Stimulated activated CD4-positive, alpha-beta T cell treated with anti-CD3 and anti-CD28 coated beads, Interleukin-4, amount 100 ng/mL, for 1 hour (primary cell): ENCODE data around the gene SORL1-AS1.
A peak's percentile ranks its signal among the peaks of the same experiment; 100 is the strongest.

Experiments
- DNase-seq: peaks from one replicate; pipeline ENCODE4 v3.0.0-alpha.2; 2020

The SORL1-AS1 gene

DNA sequence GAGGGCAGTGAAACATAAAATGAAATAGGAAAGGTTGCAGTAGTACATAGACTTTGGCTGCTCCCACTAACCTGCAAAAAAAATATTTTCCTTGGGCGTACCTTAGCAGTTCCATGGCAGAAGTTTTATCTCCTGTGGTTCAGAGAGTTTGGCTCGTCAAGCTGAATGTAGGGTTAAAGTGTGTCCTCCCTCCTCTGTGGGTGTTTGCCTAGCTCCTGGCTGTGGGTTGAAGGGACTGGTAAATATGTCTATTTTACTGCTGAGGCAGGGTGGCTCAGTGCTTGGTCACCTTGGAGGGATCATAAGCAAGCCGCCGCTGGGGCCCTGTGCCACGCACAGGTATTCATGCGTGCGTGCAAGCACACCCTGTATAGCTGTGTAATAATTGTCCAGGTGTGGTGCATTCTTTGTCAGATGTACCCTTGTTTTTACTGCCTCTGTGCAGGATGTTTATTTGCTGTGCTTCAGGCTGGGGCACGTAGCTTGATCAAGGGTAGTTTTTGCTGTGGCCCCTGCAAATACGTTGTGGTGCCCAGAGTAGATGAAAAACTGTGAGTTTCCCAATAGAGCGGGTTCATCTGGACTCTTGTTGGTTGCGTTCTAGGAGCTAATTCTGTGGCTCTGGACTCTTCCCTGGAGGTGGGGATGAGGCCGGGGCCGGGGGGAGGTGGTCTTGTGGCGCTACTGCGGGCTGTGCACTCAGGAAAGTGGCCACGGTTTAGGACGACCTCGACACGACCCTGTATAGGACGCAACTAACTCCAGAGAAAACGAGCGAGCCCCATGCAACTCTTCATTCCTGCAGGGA lies 1.4 kb downstream of the SORL1-AS1 start:
- DNase-seq = peak; percentile 42

DNA sequence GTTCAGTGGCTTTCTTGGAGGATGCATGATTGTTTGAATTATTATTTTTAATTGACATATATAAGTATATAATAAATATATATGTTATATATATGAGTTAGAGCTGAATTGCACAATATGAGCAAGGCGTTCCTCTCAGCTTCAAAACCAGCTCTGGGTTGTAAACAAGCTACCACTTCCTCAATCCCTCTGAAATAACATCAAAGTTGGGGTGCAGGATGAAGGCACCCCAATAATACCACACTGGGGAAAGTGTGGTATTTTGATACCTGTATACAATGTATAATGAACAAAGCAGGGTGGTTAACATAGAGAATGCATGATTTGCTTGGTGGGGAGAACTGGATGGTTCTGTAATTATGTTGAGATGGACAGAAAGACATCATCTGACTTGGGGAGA lies 2.4 kb downstream of the SORL1-AS1 start:
- no peak for DNase-seq

DNA sequence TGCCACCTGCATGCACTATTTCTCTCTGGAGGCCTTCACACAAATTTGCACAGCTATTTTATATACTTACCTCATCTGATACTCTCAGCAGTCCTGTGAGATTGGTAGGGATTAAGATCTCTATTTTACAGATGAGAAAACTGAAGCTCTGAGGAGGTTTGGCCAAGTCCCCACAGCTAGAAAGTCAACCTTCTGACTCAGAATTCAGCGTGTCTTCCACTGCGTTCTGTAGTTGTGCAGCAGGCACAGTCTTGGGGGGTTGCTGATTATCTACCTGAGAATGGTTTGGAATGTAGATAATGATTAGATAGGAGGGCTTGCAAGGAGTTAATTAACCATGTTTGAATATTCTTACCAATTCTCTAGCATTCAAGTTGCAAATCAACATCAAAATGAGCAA lies 3.1 kb downstream of the SORL1-AS1 start:
- DNase-seq = no peak

DNA sequence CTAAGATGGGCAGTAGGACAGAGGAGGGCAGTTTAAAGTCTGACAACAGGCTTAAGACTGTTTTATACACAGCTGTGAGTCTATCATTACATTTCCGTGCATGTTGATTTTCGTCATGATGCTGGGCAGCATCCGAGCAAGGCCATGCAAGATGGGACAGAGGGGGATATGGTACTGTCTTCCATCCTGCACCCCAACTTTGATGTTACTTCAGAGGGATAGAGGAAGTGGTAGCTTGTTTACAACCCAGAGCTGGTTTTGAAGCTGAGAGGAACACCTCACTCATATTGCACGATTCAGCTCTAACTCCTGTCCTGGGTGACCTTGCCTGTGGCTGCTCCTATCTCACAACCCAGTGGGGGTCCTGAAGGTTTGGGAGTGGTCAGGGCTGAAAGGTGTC lies 3.6 kb downstream of the SORL1-AS1 start:
- no peak for DNase-seq

DNA sequence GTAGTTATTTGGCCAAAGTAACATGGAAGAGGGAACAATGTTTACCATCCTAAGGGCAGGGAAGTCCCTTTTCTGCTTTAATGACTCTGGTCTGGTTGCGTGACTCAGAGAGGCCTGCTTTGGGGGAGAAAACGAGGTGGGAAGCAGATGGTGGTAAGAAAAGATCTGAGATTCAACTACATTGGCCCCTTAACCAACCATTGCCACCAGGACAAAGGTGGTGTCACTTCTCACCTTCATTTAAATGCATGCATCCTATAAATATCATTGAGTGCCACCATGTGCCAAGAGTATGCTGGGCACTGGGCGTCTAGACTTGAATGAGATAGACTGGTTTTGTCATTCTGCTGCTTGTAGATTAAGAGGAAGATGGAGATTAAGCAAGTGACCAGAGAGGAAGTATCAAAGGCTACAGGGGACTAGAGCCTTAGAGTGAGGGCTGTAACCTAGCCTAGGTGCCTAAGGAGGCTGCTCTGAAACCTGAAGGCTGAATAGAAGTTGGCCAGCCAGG lies 4.3 kb downstream of the SORL1-AS1 start:
- no peak for DNase-seq

DNA sequence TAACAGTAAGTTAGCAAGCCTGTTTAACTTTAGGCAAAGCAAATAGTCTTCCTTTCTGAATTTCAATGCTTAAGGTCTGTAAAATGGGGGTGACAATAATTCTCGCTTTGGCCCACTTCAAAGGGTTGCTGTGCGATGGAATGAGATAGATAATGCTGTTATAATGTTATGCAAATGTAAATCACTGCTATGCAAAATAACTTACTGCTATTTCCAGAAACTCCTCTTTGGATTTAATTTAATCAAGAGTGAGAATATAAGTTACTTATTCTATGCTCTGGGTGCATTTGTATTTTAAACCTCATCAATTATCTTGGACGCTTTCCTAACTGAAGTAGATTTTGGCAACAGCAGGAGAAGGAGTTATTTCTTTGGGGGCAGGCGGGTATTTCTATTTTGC lies 4.8 kb downstream of the SORL1-AS1 start:
- no peak for DNase-seq

DNA sequence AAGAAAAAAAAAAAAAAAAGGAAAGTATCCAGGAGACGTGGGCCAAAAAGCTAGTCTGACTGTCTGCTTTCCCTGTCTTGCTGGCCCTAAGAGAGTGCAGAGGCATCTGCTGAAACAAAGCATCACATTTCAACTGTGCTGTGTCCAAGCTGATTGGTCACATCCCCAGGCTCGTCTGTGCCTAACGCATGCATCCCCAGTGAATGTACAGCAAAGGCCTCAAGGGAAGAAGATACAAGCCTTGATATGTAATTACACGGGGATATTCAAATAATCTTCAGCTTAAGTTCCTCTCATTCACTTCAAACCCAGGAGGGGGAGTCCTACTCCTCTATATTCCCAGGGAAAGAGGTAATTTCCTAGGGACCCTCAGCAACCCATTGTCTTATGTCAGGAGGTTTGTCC lies 6.0 kb downstream of the SORL1-AS1 start:
- DNase-seq = no peak

DNA sequence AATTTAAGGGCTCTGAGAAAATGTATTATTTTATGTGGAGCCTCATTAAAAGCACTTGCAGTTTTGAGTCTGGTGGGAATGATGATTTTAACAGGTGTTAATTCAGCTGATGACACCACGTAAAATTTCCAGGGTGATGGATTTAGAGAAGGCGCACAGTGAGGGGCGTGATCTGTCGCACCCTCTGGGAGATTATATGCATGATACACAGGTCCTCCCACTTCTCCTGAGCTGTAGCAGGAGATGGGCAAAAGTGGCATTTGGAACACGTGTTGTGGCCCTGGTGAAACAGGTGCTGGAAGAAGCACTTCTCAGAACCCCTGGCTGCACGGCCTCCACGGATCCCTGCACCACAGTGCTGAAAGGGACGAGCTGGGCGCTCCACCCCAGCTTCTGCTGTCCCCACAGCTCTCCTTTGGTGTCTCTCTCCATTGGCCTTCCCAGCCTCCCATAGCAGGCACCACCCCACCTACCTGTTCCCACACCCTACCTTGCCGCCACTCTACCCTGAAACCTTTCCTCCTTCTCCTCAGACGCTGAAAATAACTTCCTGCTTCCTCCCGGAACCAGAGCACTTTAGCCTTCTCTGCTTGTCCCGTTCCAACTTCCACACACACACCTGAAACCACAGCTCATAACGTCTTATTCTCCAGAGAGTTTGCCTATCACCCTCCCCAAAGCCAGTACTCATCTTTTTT lies 7.5 kb downstream of the SORL1-AS1 start:
- no peak for DNase-seq

DNA sequence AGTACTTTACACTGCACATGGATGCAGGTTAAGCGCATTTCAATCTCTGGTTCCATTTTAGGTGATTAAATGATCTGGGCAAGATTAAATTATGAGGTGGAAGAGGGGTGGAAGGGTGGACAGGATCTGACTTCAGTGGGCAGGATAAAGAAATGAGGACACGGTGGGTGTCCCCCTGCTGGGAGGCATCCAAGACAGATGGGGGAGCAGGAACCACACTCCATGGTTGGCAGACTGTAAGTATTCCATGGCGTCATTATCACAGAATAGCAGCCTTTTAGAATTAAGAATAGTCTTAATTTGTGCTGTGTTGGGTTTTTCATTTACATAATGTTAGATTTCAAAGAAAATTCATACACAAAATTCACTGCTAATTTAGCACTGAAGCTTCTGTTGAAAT lies 8.2 kb downstream of the SORL1-AS1 start:
- no peak for DNase-seq

DNA sequence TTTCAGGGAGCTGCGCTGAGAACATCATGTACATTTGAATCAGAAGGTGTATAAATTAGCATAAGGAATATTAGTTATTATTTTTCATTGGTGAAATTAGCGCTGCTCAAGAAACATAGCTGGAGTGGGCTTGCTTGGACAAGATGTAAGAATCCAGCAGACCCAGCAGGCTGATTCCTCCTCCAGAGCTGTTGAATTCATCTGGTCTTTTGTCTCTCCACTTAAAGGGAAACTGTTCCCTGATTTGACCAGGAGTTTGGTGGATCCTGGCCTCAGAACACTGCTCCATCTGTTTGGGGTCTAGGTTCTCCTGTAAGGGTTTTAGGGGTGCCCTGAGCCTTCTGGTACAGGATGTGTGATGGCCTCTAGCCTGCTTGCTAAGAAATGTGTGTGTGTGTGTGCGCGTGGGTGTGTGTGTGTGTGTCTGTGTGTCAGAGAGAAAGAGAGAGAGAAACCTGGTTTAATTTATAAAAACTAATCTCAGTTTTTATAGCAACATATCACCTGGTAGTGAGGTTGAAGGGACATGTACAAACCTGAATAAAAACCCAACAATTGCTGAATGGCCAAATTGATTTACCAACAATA lies 9.0 kb downstream of the SORL1-AS1 start:
- peak; percentile 45 for DNase-seq

DNA sequence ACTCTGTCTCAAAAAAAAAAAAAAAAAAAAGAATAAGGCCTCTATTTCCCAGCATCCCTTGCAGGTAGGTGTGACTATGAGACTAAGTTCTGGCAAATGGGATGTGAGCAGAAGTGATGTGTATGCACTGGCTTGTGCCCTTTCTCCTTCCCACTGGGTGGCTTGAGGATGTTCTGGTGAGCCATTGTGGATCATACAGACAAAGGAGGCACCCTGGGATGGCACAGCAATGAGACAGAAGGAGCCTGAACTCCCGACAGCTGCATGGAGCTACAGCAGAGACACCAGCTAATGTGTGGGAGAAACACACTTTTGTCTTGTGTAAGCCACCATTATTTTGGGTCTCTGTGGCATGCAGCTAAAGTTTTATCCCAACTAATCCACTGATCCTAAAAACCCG lies 11.2 kb downstream of the SORL1-AS1 start:
- DNase-seq = no peak

DNA sequence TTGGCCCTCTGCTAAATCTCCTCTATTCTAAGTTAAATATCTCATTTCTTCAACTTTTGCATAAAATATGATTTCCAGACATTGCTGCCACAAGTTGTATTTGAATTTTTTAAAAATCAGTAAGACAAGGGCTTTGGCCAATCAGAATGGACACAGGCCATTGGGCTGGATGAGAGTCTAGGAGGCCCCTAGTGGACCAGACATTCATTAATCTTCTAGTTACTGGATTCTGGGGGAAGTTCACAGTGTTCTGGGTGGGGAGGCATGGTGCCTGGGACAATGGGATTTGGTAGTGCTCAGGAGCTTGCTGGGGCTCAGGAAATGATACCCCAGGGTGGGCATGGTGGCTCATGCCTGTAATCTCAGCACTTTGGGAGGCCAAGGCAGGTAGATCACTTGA lies 13.0 kb downstream of the SORL1-AS1 start:
- no peak for DNase-seq

DNA sequence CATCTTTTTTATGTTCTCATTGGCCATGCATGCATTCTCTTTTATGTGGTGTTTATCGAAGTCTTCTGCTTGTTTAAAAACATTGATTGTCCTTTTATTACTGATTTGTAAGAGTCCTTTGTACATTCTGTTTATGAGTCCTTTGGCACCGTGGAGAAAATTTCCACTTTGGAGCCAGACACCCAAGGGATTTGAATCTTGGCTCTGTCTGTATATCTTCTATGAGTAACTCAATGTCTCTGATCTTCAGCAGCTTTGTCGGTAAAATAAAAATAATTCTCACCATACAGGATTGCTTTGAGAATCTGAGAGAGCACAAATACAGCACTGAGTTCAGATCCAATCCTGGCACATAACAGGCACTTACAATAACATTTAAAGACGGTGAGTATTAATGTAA lies 13.4 kb downstream of the SORL1-AS1 start:
- DNase-seq = no peak

DNA sequence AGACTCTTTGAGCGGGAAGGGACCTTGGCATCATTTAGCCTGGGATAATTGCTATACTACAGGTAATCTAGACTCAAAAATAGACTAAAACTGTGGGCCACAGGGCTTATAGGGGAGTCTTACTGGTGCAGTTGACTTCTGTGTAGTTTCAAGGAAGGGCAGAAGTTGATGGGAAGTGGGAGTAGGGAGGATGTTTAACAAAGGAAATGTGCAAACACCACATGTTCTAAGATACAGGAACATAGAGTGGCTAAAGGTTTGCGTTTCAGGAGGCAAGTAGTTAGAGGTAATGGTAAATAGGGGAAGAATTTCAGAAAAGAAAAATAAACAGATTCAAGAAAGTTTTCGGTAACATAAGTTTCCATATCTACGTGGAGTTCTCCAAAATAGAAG lies 15.1 kb downstream of the SORL1-AS1 start:
- no peak for DNase-seq

DNA sequence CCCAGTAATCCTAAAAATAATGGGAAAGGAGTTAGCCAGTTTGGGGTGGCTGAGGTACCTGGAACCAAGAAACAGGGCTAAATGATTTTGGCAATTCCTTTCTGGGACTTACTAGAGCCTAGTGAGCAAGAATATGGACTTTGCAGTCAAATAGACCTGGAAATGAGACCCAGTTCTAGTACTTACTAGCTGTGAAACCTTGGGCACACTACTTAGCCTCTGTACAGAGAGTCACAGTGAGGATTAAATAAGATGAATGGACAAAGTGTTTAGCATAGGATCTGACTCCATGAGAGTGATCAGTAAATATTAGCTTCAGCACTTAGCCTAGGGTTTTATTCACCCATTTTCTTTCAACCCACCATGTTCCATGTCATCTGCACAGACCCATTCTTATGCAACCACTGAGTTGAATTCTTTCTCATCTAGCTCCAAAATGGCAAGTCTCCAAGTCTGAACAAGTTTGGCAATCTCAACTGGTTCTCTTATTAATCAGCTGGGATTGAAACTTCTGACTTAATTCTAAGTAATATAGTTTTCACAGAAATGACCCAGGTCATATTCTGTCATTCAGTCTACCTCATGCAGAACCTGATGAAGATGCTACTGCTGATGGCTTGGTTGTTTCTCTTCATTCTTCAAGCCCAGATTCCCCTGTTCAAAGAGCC lies 15.6 kb downstream of the SORL1-AS1 start:
- DNase-seq = no peak

DNA sequence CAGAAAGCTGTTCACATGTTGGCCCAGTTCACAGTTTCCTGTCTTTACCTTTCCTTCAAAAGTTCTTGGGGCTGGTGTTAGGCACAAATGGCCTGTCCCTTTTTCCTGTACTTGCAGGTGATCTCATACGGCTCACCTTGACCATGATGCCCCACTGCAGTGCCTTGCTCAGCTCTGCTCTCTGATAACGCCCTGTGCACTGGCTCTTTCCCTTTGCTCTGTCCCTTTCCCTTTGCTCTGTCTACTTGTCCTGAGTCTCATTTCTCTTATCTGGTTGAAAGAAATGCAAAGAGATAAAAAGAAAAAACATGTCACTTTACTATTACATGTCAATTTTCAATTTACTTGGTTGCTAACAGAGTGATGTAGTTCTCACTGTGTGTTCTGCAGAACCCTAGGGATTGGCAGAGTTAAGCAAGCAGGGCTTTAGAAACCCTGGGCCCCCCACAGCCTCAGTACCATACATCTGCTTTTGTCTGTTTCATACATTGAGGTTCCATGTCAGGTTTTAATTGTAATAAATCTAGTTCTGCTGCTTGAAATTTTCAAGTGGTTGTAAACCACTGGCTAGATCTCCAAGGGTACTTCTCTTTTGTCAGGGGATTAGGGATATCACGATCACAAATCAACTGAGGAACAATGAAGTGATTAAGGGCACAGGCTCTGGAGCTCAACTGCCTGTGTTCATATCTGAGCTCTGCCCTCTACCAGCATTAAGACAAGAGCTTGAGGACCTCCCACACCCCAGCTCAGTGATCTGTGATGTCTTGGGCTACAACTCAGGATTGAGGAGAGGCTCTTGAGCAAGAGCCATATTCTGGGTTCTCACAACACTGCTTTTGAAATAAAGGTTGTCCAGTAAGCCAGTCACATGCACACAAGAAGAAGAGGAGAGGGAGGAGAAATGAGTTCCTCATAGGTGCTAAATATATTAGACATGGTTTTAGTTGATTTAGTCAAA lies 16.9 kb downstream of the SORL1-AS1 start:
- no peak for DNase-seq

DNA sequence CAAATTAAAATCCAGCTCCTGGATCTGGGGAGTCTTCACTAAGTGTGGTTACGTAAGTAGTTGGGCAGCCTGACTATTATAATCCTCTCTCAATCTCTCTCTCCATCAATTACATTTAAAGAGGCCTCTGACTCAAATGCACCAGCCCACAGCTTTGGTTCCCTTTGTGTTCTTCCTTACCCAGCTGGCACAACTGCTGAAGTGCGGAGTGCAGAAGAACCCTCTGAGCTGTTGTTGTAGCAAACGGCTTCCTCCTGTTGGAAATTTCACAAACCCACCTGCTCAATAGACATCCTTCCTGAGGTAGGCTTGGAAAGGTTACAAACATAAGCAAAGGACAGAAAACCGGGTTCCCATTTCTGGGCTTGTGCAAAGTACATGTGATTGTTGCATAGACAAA lies 17.6 kb downstream of the SORL1-AS1 start:
- no peak for DNase-seq

DNA sequence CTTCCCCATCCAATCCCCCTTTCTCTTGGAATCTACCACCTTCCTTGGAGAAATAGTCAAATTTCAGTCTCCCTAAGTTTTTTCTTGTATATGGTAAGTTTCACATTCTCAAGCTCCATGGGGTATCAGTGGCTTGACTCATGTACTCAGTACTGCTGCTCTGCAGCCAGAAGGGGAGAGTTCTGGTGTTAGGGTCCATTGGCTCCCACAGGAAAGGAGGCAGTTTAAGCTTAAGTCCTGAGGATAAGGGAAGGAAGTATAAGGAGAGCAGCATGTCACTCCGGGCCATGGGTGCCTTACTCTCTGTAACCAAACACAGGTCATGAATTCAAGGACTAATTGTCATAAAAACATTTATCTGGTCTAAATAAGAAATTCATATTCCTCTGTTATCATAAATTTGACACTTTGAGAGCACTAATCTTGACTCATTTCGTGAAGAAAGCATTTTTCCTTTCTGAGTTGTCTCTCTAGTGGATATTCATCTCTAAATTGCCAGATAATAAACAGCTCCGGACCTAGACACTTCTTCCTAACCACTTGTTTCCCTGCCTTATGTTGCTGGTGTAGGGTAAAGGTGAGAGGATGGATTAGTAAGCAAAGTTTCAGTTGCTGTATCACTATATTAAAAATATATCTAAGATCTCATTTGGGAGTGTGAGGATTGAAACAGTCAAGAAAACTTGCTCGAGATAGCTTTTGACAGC lies 20.8 kb downstream of the SORL1-AS1 start:
- DNase-seq = no peak

DNA sequence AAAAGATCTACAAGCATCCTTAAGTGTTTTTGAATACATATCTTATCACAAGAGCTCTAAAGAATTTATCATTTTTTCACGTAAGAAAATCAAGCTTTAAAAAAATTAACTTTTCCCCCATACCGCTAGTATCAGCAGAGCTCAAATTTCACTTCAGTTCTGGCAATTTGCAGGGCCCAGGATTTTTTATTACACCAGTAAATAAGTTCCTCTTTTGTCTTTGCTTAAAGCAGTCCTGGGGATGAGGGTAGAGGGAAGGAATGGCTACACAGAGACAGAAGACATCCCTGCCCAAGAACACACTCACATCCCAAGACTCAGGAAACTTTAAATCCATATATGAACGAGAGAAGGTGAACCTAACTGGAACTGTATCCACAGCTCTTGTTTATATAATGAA lies 23.2 kb downstream of the SORL1-AS1 start:
- no peak for DNase-seq

DNA sequence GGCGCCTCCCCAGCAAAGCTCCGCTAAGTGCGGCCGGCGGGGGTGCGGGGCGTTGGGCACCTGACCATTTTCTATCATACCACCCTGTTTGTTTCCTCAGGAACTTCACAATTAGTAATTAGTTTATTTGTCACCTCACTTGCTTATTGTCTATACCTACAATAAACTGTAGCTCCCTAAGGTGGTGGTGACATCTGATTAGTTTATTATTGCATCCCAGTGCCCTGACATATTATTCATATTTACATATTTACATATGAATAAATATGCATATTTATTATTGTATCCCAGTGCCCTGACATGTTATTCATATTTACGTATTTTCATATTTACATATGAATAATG lies 25.4 kb downstream of the SORL1-AS1 start:
- no peak for DNase-seq
